CD4-positive, alpha-beta T cell treated with Interleukin-4 for 1 hour (primary cell): ENCODE measurements around the gene ALG3.
A peak's percentile ranks its signal among the peaks of the same experiment; 100 is the strongest.

Experiments used
- DNase-seq, 2 donors: peaks; one replicate each; pipeline ENCODE4 v3.0.0-alpha.2; 2020 to 2022

Gene ALG3

GRCh38 chr3:184234671-184235380, 13.9 kb downstream of the ALG3 start:
- no peak for DNase-seq

GRCh38 chr3:184234224-184234623, 14.5 kb downstream of the ALG3 start:
- DNase-seq: no peak

GRCh38 chr3:184233127-184233843, 15.5 kb downstream of the ALG3 start:
- no peak for DNase-seq

- no peak for DNase-seq
These were observed 17.1 kb downstream of the ALG3 start for GRCh38 chr3:184231671-184232070.

GRCh38 chr3:184230603-184231528, 17.9 kb downstream of the ALG3 start:
- DNase-seq: no peak

GRCh38 chr3:184230081-184230602, 18.6 kb downstream of the ALG3 start:
- DNase-seq: no peak

- peak; percentile 79 to 80 for DNase-seq
These were observed 19.2 kb downstream of the ALG3 start, which contains the start of gene VWA5B2 for GRCh38 chr3:184229394-184230080. Gene VWA5B2 (plus strand): TSS chr3:184229585. CDS start chr3:184230529, 944 bp downstream.

GRCh38 chr3:184228376-184229137, 20.2 kb downstream of the ALG3 start:
- no peak for DNase-seq

GRCh38 chr3:184227481-184227935, 21.3 kb downstream of the ALG3 start:
- peak; percentile 50 to 64 for DNase-seq

GRCh38 chr3:184223946-184224345, 24.8 kb downstream of the ALG3 start:
- no peak for DNase-seq

- no peak for DNase-seq
These were observed 26.2 kb downstream of the ALG3 start for GRCh38 chr3:184222521-184222920.

- no peak for DNase-seq
These were observed 29.9 kb downstream of the ALG3 start for GRCh38 chr3:184218814-184219213.

GRCh38 chr3:184211718-184212117, 37.0 kb downstream of the ALG3 start:
- DNase-seq: no peak

GRCh38 chr3:184211297-184211696, 37.5 kb downstream of the ALG3 start:
- DNase-seq: no peak

GRCh38 chr3:184209146-184209923, 39.4 kb downstream of the ALG3 start:
- no peak for DNase-seq

- no peak for DNase-seq
These were observed 45.2 kb downstream of the ALG3 start for GRCh38 chr3:184203526-184203925.

GRCh38 chr3:184200825-184201224, 47.9 kb downstream of the ALG3 start:
- no peak for DNase-seq

- DNase-seq: no peak
These were observed 50.3 kb downstream of the ALG3 start for GRCh38 chr3:184198509-184198908.

- DNase-seq: no peak
These were observed 52.2 kb downstream of the ALG3 start for GRCh38 chr3:184196536-184196935.

- DNase-seq: no peak
These were observed 54.7 kb downstream of the ALG3 start for GRCh38 chr3:184193991-184194539.
